ENCODE measurements around the gene TSHZ3. TPM values are rescaled to one million over a fixed set of nuclear protein-coding genes. Genes with fewer than 3 reads are reported as not detected.
A peak's percentile ranks its signal among the peaks of the same experiment; 100 is the strongest.

The TSHZ3 gene
- total RNA-seq, 1 experiment from 2014 or later: 3.2 TPM

- peak overlapping the region; percentile 32 for H2BK5ac ChIP-seq (ENCODE audit: insufficient read length, low read length)
- H4K5ac ChIP-seq (ENCODE audit: insufficient read length, low read depth, low read length): no peak overlapping the region
- H2BK120ac ChIP-seq (ENCODE audit: low read depth, low read length, poor library complexity, severe bottlenecking): no peak overlapping the region
- H3K9ac ChIP-seq (ENCODE audit: extremely low read depth, insufficient read length, low read length): no peak overlapping the region
- no peaks in the 10 kb centered on the region for H3K23me2 ChIP-seq (ENCODE audit: insufficient read length, low read depth, low read length, poor library complexity, severe bottlenecking)
- H3T11ph ChIP-seq (ENCODE audit: low read length): no peak overlapping the region
- no peak overlapping the region for H2BK15ac ChIP-seq (ENCODE audit: low read depth, low read length)
- no peaks in the 10 kb centered on the region for H3K36me3 Mint-ChIP-seq (ENCODE audit: insufficient read depth in 1 of 3, low read depth in 3 of 3)
- no peak overlapping the region for H3K4me2 ChIP-seq (ENCODE audit: insufficient read depth, insufficient read length, low read length)
- no peak for DNase-seq
- H4K91ac ChIP-seq (ENCODE audit: insufficient read length, low read depth, low read length): no peak overlapping the region
- H2BK12ac ChIP-seq (ENCODE audit: insufficient read length, low read depth, low read length): no peak overlapping the region
- H3K79me1 ChIP-seq (ENCODE audit: insufficient read depth, low read depth, low read length, poor library complexity, severe bottlenecking): no peaks in the 10 kb centered on the region
- H3K9me3 Mint-ChIP-seq: no peaks in the 10 kb centered on the region
- H3K4me1 Mint-ChIP-seq: peaks cover 43 to 55% of the 10 kb centered on the region in 2 experiments
- H3K79me2 ChIP-seq (ENCODE audit: insufficient read depth, low read length): peaks cover 2% of the 10 kb centered on the region; the same call in 1 of the 2 replicates
- no peak overlapping the region for H2BK20ac ChIP-seq (ENCODE audit: low read depth, low read length, poor library complexity, severe bottlenecking)
- no peak overlapping the region for H3K23ac ChIP-seq (ENCODE audit: insufficient read length, low read depth, low read length)
- H4K8ac ChIP-seq (replicated peaks; ENCODE audit: insufficient read length, low read depth, low read length): no peak overlapping the region
- H2AFZ ChIP-seq (ENCODE audit: low read length): no peak overlapping the region
- no peaks in the 10 kb centered on the region for H3K27me3 Mint-ChIP-seq (ENCODE audit: low read depth)
- no CpG with 5 or more reads among the region's 6 CpGs for WGBS (ENCODE audit: extremely low coverage, insufficient read length, low lambda C conversion rate)
- H3K14ac ChIP-seq (ENCODE audit: insufficient read depth, low read length): peak overlapping the region; percentile 4; the same call in 1 of the 2 replicates
- no peak for TF ChIP-seq CTCF (conservative IDR thresholded peaks at IDR 0.05)
- peak overlapping the region in 1 of 2 experiments; percentile 14; a peak in 1 of 5 replicates for H3K4me3 Mint-ChIP-seq
- H3K9me3 ChIP-seq (ENCODE audit: control insufficient read depth, low read depth, low read length): no peaks in the 10 kb centered on the region
- H4K20me1 ChIP-seq (ENCODE audit: control insufficient read depth, insufficient read depth, insufficient read length): no peaks in the 10 kb centered on the region
- no peak overlapping the region for H3K27ac ChIP-seq (ENCODE audit: insufficient read length, low read depth, low read length)
- H3K4ac ChIP-seq (ENCODE audit: low read depth, low read length): 0 out of 2 replicates have a peak overlapping the region, but pooled peaks have one; percentile 25
- peaks cover 16% of the 10 kb centered on the region for H3K4me1 ChIP-seq (ENCODE audit: insufficient read depth, low read length)
- H3K27me3 ChIP-seq (ENCODE audit: insufficient read depth, low read length): no peaks in the 10 kb centered on the region
- no peak overlapping the region for H3K56ac ChIP-seq (ENCODE audit: insufficient read length, low read depth, low read length)
- H2AK5ac ChIP-seq (ENCODE audit: insufficient read length, low read length): peak overlapping the region; percentile 0
- peak overlapping the region in 1 of 3 experiments; percentile 25; a peak in 1 of 7 replicates for H3K27ac Mint-ChIP-seq
- no peak overlapping the region for H3K18ac ChIP-seq (ENCODE audit: insufficient read length, low read depth, low read length)
Measured at GRCh38 chr19:31317093-31317492, 32.1 kb downstream of the TSHZ3 start.
